Epithelial cell of prostate (primary cell): ENCODE measurements around the gene ELOVL1.

Experiments
- DNase-seq: peaks from one replicate; pipeline ENCODE4 v3.0.0-alpha.2; 2011; ENCODE audit warnings: low read depth, low spot score
- H3K27ac ChIP-seq: fragments of 450-650 bp; 2 replicates; pipeline ENCODE4 v1.5.1; 2017; ENCODE audit warnings: mild to moderate bottlenecking

Gene ELOVL1

DNA sequence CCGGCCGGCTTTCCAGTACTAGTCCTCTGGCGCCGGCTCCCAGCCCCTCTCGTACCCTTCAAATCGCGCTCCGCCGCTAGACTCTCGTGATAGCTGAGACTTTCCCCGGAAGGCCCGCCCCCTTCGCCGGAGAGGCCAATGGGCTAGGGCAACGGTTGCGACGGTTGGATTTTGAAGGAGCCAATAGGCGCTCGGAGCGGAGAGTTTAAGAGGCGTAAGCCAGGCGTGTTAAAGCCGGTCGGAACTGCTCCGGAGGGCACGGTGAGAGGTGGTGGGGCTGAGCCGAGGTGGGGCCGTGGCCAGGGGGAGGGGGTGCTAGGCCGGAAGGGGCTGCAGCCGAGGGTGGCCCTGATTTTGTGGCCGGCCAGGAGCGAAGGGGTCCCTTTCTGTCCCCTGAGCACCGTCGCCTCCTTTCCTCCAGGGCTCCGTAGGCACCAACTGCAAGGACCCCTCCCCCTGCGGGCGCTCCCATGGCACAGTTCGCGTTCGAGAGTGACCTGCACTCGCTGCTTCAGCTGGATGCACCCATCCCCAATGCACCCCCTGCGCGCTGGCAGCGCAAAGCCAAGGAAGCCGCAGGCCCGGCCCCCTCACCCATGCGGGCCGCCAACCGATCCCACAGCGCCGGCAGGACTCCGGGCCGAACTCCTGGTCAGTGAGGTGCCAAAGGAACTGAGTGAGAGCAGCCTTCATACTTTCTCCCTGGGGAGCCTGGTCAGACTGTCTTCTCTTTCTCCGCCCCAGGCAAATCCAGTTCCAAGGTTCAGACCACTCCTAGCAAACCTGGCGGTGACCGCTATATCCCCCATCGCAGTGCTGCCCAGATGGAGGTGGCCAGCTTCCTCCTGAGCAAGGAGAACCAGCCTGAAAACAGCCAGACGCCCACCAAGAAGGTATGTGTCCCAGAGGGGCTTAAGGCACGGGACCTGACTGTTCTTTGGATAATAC lies 8.8 kb downstream of the ELOVL1 start, which contains the start of gene CDC20:
Gene CDC20, plus strand, starts transcription at position 236 of the 948 bp plus-strand sequence. Its CDS starts 235 bp downstream, at position 471.
- peak; percentile 70 for DNase-seq
- H3K27ac ChIP-seq, result peak within 1 kb of the TSS; percentile 92

DNA sequence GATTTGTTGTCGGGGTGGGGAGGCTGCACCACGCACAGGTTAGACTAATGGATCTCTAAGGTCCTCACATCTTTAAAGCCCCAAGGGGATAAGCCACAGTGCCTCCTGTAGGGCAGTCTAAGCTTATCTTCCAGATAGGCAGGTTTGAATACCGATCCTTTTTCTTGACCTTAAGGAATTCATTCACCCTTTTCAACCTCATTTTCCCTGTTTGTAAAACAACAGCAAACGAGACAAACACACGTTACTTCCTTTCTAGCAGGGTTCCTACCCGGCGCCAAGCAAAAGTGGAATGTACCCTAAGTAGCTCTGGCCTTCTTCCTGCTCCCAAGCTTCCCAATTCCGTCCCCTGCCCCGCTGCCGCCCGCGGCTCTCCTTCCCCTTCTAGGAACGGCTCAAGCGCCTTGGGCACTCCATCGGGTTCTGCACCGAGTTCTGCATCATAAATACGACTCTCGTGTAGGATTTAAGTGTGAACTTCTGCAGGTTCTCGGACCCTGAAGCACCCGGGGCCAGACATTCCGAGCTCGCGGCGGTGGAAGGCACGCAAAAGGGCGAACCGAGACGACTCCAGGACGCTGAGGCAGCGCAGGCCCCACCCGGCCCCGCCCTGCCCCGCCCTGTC lies 9.6 kb downstream of the ELOVL1 start:
- peak overlapping the region; percentile 92 for H3K27ac ChIP-seq
- no peak for DNase-seq

DNA sequence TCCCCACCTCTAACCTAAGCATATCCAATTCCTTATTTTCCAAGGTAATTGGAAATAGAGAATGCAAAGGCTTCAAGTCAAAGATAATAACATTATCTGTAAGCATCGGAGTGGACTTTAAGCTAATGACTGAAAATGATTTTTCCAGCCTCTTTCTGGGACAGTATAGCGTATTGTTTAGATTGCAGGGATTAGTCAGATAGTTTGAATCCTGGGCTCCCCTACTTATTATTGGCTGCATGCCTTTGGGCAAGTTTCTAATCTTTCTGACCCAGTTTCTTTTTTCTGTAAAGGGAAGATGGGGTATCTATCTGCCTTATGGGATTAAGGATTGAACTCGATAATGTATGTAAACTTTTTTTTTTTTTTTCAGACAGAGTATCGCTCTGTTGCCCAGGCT lies 10.6 kb downstream of the ELOVL1 start:
- no peak overlapping the region for H3K27ac ChIP-seq
- DNase-seq, result no peak

DNA sequence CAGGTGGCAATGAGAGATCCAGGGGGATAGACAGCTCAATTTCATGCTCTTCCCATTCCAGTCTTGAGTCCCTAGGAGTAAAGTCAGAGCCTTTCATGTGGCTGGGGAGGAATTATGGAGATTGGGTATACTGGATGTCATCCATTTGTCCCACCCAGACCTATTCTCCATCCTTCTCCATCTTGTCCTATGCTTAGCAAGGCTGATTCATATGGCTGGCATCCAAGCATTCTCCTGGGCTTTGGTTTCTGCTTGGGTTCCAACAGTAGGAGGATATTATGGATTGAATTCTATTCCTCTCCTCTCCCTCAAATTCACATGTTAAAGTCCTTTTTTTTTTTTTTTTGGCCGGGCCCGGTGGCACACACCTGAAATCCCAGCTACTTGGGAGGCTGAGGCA lies 12.9 kb downstream of the ELOVL1 start:
- no peak for DNase-seq

DNA sequence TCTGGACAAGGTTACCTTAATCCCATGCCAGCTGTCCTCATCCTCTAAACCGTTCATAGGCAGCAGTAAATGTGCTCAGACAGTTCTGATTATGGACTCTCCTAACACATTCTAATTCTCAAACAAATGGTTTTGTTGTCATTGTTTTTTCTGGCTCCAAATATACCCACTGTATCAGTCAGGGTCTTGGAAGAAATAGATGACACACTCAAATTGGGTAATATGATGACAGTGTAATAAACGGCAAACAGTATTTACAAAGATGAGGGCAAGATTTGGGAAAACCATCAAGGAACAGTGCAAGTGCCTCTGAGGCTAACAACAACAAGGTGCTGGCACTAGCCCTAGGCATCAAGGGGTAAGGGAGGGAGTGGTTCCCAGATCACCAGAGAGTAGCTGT lies 13.3 kb downstream of the ELOVL1 start:
- no peak for DNase-seq
- H3K27ac ChIP-seq, result no peak overlapping the region

More for the DNA sequence above, 12.9 kb downstream of the ELOVL1 start:
- no peak overlapping the region for H3K27ac ChIP-seq

DNA sequence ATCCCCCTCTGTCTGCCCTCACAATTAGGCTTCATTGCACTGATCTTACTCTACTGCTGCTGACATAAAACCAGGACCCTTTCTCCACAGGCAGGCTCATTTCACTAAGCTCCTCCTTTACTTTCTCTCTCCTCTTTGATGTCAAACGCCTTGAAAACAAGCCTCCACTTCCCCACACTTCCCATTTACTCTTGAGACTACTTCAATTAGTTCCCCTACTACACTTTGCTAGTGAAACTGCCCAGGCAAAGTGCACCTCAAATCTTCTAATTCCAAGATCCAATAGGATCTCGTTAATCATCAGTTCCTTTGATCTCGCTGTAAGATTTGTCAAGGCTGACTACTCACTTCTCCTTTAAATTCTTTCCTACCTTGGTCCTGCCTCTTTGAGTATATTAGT lies 14.9 kb downstream of the ELOVL1 start:
- no peak overlapping the region for H3K27ac ChIP-seq
- no peak for DNase-seq

DNA sequence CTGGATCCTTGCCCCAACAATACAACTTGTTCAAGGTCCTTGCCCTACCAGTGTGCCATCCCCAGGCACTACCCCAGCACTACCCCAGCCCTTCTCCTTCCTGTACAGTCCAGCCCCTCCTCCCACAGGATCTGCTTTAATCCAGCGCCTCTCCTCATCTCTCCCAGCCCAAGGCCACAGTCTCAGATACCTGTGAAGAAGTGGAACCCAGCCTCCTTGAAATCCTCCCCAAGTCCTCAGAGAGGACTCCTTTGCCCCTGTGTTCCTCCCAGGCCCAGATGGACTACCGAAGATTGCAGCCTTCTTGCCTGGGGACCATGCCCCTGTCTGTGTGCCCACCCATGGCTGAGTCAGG lies 15.5 kb downstream of the ELOVL1 start:
- DNase-seq, result no peak
- no peak overlapping the region for H3K27ac ChIP-seq

DNA sequence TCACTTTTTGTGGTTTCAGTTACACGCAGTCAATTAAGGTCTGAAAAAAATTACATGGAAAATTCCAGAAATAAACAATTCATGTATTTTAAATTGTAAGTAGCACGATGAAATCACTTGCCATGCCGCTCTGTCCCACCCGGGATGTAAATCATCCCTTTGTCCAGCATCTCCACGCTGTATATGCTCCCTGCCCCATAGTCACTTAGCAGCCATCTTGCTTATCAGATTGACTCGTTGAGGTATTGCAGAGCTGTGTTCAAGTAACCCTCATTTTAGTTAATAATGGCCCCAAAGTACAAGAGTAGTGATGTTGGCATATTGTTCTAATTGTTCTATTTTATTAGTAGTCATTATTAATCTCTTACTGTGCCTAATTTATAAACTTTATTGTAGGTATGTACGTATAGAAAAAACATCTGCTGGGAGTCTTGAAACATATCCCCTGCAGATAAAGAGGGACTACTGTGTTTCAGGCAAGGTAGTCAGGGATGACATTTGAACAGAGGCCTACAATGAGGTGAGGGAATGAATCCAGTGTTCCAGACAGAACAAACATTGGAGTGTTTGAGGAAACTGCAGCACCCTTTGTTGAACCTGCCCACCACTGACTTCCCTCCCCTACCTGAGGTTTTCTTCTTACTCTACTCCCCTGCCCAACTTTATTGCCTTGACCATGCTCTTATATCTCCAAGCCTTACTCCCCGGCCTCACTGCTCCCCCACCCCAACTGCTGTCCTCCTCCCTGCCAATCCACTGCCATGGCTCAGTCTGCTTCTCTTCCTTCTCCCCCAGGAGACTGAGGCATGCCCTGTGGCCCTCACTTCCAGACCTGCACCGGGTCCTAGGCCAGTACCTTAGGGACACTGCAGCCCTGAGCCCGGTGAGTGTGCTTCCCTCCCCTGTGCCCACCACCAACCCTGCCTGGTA lies 16.1 kb downstream of the ELOVL1 start:
- no peak for DNase-seq
- no peak overlapping the region for H3K27ac ChIP-seq

DNA sequence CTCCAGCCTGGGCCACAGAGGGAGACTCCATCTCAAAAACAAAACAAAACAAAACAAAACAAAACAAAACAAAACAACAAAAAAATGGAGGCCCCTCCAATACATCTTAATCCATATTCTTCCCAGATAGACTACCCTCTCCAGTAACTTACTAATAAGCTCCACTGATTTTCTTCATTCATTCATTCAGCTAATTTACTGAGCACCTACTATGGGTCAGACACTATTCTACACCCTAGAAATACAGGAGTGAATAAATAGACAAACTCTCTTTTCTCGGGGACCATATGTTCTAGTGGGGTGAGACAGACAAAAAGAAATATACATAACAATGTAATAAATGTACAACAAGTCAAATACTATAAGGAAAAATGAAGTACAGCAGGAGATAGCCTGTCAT lies 16.8 kb downstream of the ELOVL1 start:
- no peak overlapping the region for H3K27ac ChIP-seq
- no peak for DNase-seq

DNA sequence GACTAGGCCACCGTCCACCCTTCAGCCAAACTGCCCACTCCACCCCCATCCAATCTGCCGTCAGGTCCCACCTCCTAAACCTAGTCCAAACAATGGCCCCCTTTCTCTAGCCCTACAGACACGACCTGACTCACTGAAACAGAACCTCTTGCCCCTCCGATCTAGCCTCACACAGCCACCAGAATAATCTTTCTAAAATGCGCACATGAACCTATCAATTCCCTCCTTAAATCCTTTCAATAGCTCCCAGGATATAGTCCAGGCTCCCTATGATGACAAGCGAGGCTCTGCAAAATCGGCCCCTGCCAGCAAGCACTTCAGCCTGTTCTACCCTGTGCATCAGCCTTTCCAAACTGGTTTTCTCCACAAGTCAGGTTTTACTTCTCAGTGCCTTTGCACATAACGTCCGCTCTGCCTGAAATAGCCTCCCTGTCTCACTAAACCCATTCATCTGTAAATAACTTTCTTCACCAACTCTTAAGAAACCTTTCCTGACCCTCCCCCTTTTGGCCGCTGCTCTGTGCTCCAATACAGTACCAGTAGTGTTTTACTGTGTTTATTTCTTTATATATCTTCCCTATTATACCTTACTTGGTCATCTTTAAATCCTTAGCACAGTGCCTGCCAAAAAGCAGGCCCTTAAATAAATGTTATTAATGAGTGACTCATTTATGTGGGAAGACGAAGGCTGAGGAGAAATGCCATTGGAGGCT lies 18.1 kb downstream of the ELOVL1 start:
- no peak for DNase-seq

DNA sequence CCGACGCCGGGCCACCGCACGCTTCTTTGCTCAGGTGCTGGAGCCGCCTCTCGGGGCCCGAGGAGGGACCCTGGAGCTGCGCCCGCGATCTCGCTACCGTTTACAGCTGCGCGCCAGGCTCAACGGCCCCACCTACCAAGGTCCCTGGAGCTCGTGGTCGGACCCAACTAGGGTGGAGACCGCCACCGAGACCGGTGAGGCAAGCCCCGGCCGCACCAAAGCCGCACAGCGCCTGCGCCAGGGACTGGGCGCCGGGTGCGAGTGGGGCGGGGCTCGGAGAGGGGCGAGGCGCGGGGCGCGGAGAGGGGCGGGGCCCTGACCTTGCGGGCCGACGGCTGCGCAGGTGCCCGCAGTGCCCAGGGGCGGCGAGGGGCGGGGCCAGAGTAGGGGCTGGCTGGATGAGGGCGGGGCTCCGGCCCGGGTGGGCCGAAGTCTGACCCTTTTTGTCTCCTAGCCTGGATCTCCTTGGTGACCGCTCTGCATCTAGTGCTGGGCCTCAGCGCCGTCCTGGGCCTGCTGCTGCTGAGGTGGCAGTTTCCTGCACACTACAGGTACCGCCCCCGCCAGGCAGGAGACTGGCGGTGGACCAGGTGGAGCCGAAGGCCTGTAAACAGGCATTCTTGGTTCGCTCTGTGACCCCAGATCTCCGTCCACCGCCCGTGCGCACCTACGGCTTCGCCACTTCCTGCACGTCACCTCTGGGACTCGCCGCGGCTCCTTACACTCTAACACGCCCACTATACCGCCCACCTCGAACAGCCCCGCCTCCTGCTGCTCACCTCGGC lies 18.8 kb downstream of the ELOVL1 start:
- DNase-seq, result no peak
- peak overlapping the region; percentile 92 for H3K27ac ChIP-seq

More for the DNA sequence above, 18.1 kb downstream of the ELOVL1 start:
- peak overlapping the region; percentile 92 for H3K27ac ChIP-seq

DNA sequence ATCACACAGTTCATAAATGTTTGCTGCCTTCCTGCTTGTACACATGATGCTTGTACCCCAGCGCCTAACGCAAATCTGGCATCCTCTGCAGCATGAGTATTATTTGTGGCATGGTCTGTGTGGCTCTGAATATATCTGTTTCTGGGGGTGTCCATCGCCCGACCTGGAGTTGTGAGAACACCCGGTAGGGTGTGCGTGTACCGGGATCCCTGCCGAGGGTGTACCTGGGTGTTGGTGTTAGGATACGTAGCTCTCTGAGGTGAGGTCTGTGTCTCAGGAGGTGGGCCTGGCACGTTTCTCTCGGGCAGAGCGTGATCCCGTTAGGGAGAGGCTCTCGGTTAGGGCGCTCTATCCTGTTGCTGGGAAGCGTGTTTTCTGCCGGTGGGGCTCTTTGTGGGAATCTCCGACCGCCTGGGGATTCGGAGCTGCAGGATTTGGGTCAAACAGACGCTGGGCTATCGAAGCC lies 19.4 kb downstream of the ELOVL1 start:
- peak overlapping the region; percentile 92 for H3K27ac ChIP-seq
- no peak for DNase-seq

DNA sequence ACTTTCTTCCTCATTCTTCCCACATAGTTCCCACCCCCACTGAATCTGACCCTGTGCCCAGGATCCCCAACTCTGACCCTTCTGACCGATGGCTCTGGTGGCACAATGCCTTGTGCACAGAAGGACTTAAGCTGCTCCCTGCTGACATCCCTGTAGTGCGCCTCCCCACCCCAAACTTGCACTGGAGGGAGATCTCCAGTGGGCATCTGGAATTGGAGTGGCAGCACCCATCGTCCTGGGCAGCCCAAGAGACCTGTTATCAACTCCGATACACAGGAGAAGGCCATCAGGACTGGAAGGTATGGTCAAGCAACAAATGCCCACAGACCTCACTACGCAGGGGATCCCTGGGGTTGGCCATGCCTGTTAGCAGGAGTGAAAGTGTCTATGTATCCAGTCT lies 21.2 kb downstream of the ELOVL1 start:
- no peak overlapping the region for H3K27ac ChIP-seq
- no peak for DNase-seq

DNA sequence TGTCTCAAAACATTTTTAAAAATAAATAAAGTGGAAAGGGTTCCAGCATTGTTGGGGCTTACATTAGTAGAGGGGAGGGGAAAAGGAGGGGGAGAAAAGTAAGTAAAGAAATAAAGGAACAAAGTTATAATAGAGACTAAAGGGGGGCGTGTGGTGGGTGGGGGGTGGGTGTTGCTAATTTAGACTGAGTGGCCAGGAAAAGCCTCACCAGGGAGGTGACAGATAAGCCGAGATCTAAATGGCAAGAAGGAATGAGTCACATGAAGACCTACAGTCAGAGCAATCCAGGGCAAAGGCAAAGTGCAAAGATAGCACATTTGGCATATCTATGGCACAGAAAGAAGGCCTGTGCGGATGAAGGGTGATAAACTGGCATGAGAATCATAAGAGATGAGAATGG lies 22.7 kb downstream of the ELOVL1 start:
- no peak for DNase-seq
- H3K27ac ChIP-seq, result no peak overlapping the region

DNA sequence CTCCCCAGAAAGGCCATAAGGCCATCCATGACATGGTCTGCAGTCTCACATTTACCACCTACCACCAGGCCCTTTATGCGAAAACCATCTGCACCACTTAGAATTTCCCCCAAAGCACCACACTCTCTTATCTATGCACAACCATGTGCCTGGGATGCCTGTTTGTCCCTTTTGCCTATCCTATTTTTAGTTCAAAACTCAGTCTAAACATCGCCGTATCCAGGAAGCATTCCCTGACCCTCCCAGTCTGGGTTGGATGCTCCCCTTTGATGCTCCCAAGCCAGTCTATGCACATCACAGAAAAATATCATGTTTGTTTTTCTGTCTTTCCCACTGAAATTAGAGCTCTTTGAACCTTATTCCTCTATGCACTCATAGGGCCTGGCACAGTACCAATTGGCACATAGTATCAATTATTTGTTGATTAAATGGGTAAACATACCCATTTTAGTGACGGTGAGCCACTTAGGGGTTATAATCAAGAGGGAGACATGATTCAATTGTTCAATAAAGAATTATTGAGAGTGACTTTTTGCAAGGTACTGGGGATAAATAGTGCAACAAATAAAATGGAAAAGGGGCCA lies 23.5 kb downstream of the ELOVL1 start:
- DNase-seq, result no peak
- H3K27ac ChIP-seq, result no peak overlapping the region

DNA sequence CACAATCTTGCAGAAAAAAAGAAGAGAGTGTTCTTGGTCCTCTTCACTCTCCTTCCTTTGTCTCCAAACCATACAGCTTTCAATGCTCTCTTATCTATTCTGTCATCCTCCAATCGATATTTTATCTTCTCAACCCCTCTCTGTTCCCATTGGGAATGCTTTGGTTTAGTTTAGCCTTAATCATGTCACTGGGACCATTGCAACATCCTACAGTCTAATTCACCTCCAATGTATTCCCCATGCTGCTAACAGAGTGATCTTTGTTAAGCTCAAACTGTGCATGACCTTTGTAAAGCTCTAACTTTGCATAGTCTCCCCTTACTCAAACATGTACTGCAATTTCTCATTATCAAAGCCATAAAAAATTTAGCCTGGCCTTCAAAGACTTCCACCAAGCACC lies 27.3 kb downstream of the ELOVL1 start:
- DNase-seq, result no peak
- no peak overlapping the region for H3K27ac ChIP-seq

DNA sequence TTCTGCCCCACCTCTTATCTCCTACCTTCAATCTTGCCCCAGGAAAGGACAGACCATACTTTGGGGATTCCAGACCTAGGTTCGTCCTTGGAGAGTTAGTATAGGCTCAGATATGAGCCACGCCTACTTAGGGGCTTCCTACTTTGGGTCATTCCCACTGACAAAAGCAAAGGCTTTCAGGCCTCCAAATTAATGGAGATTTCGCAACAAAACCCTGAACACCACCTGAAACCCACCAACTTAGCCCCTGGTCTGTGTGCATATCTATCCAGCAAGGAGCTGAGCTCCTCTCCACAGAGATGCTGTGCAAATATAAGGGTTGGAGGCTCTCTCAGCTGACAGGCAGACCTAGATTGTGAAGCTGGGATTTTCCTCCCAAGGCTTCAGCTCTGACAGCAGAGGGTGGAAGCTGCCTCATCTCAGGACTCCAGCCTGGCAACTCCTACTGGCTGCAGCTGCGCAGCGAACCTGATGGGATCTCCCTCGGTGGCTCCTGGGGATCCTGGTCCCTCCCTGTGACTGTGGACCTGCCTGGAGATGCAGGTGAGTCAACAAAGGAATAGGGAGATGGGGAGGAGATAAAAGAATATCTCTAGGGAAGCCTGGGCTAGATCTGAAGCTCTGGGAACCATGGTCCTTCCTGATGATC lies 28.1 kb downstream of the ELOVL1 start:
- no peak overlapping the region for H3K27ac ChIP-seq
- DNase-seq, result no peak

DNA sequence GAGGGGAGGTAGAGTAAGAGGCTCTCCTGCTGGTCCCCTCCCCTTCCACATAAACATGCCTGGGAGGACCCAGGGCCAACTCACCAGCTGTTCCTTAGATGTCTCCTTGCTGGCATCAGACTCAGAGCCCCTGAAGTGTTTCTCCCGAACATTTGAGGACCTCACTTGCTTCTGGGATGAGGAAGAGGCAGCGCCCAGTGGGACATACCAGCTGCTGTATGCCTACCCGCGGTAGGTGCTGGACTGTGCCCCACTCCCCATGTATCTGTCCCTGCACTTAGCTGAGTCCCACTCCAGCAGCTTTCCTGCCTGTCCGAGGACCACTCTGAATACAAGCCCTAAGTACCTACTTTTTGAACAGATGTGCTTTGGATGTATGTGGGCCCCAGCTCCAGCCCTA lies 29.8 kb downstream of the ELOVL1 start:
- DNase-seq, result no peak
- H3K27ac ChIP-seq, result no peak overlapping the region
